ENCODE data around the gene ACACA.

ACACA gene

DNA sequence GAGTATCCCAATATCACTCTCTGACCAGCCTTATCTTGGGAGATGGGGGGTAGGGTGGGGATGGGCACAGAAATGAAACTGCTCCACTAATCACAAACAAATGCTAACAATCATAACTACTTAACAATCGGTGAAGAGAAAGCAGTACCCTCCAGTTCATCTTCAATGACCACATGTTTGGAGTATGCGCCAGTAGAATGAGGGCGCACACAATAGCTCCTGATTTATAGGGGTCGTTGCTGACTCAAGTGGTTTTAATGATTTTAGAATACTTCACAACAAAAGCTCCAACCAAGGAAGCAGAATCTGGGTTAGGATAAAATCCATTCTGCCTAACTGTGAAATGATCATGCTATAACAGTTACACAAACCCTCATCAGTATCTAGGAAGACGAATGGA is 273.5 kb downstream of the ACACA start:
- no peak for DNase-seq (ENCODE audit: low read depth, low spot score)
- ChIA-PET POLR2A (no interaction called here), CTCF (interaction anchor here (1.2 kb wide), 1 partner anchor 9 kb away, joined by 3 read pairs; no protein-coding TSS in a partner anchor)
- no peak overlapping the region for H3K4me3 ChIP-seq (ENCODE audit: low read depth, low read length)
- TF ChIP-seq, protein P1, sequence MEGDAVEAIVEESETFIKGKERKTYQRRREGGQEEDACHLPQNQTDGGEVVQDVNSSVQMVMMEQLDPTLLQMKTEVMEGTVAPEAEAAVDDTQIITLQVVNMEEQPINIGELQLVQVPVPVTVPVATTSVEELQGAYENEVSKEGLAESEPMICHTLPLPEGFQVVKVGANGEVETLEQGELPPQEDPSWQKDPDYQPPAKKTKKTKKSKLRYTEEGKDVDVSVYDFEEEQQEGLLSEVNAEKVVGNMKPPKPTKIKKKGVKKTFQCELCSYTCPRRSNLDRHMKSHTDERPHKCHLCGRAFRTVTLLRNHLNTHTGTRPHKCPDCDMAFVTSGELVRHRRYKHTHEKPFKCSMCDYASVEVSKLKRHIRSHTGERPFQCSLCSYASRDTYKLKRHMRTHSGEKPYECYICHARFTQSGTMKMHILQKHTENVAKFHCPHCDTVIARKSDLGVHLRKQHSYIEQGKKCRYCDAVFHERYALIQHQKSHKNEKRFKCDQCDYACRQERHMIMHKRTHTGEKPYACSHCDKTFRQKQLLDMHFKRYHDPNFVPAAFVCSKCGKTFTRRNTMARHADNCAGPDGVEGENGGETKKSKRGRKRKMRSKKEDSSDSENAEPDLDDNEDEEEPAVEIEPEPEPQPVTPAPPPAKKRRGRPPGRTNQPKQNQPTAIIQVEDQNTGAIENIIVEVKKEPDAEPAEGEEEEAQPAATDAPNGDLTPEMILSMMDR (IDR thresholded peaks at IDR 0.05; ENCODE audit: insufficient read depth, low read length, missing control alignments), result no peak

DNA sequence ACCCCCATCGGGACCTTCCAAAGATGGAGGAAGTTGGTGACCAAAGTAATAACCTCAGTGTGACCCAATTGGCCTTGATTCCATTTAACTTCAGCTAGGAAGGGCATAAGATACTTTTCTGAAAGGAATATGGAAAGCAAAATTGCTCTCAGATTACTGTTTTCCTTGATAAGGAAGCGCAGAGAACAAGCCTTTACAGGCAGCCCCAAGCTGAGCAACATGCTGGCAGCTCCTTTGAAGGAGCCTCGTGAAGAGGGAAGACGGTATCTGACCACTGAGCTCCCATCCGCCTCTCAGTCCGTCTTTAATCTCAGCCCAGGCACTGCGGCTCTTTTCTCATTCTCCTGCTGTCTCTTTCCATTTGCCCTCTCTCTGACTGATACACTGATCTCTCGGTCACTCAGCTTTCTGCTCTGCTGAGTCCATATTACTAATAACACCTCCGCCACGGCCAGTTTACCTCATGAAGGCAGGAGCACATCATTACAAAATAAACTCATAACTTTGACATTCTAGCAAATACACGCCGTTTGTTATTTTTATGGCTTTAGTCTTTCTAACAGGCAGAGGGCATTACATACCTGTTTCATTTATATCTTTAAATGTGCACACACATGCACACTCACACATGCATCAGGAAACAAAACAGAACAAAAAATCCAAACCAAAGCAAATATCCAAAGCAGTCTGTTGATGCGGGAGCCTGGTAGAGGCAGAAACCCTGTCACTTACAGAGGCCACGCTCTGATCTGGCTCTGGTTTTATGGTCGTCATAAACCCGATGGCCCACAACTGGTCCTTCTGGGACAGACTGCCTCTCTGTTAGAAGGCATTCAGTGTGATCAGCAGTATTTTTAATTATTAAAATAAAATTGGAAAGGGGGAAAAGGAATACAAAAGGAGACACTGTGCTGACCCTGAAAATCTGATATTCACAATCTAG is 274.7 kb downstream of the ACACA start:
- POLR2A ChIA-PET, result interaction anchor here (0.5 kb wide), 1 partner anchor 170 kb away, joined by 3 read pairs; no protein-coding TSS in a partner anchor
- no peak overlapping the region for H3K4me3 ChIP-seq (ENCODE audit: low read depth, low read length)
- DNase-seq (ENCODE audit: low read depth, low spot score), result no peak
- CTCF ChIA-PET, result interaction anchor here (0.8 kb wide), 1 partner anchor 108 kb away, joined by 5 read pairs; no protein-coding TSS in a partner anchor
- TF ChIP-seq, protein P1 (IDR thresholded peaks at IDR 0.05; ENCODE audit: insufficient read depth, low read length, missing control alignments), result no peak

DNA sequence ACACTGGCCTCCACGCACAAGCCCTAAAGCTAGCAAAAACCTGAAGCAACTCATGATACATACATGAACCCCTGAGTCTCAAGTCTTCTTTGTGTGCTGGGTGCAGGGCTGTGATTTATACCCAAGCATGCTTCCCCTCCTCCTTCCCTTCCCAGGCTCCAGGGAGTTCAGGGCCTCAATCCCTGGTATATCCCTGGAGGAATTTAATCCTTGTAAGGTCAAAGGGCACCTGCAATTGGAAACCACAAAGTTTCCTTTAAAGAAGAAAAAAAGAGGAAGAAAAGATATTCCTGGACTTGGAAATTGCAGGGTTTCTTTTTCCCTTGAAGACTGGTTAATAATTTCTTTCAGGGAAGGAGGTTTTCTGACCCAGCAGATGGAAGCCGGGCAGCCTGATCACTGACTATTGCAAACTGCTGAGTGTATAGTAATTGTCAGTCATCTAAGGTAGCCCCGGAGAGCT is 275.6 kb downstream of the ACACA start:
- TF ChIP-seq, protein P1 (IDR thresholded peaks at IDR 0.05; ENCODE audit: insufficient read depth, low read length, missing control alignments), result no peak
- POLR2A ChIA-PET, result no interaction called here
- H3K4me3 ChIP-seq (ENCODE audit: low read depth, low read length), result no peak overlapping the region
- DNase-seq (ENCODE audit: low read depth, low spot score), result no peak
- CTCF ChIA-PET, result interaction anchor here (0.8 kb wide), 1 partner anchor 109 kb away, joined by 5 read pairs; no protein-coding TSS in a partner anchor

DNA sequence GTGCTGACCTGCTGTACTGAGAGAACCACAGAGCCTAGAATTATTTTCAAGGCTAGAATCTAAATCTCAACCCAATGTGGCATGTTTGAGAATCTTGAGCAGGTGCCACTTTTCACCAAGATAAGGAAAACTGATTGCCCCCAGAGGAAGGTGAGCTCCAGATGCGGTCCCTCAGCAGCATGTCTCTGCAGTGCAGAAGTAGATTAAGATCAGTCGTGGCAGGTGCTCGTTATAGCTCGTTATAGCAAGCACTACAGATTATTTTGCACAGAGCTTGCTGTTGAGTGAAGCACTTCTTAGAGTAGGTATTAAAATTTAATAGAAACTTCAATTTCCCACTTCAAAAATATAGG is 281.8 kb downstream of the ACACA start:
- ChIA-PET POLR2A (no interaction called here), CTCF (interaction anchor here (1.0 to 1.5 kb wide), 3 partner anchors 8 to 28 kb away, joined by 3 to 4 read pairs (median 3); no protein-coding TSS in a partner anchor)
- DNase-seq (ENCODE audit: low read depth, low spot score), result no peak
- TF ChIP-seq, protein P1 (IDR thresholded peaks at IDR 0.05; ENCODE audit: insufficient read depth, low read length, missing control alignments), result no peak
- no peak overlapping the region for H3K4me3 ChIP-seq (ENCODE audit: low read depth, low read length)

DNA sequence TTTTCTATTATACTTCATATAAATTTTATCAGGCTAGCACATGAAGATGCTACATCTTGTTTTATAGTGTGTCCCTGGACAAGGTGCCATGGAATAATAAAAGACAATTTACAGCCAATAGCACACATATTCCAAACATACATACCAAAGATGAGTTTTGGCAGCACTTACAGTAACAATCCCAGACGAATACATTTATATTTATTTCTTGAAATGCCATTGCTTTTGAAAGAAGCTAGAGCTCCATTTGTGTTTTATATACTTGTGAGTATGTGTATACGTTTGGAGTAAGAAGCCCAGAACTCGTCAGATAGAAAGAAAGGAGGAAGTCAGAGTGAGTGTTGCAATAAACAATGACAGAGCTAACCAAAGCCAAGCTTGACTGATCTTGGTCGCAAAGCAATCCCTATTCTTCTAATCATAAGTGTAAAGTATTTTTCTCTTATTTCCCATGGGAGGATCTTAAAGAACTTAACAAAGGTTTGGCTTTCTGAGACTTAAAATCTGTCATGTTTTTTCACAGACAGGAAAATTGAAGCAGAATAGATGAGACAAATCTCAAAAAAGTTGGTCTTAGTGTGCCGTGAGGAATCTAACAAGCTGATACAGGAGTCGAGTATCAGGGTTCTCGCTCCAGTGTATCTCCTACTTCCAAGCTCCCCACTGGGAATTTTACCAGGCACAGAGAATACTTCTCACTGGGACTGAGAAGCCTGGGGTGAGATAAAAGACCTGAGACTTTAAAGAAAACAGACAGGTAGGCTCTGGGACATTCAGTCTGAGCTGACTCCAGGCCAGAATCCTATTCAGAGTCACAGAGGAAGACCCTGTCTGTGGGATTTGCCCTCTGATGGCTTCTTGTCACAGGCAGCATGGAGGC is 282.5 kb downstream of the ACACA start:
- TF ChIP-seq, protein P1 (IDR thresholded peaks at IDR 0.05; ENCODE audit: insufficient read depth, low read length, missing control alignments), result no peak
- no peak overlapping the region for H3K4me3 ChIP-seq (ENCODE audit: low read depth, low read length)
- no peak for DNase-seq (ENCODE audit: low read depth, low spot score)
- POLR2A ChIA-PET, result no interaction called here
- CTCF ChIA-PET, result interaction anchor here (1.0 to 1.5 kb wide), 3 partner anchors 9 to 28 kb away, joined by 3 to 4 read pairs (median 3); no protein-coding TSS in a partner anchor
